ENCODE results near the gene ANKMY1.

The ANKMY1 gene

GRCh38 chr2:240435948-240436682 is 121.7 kb downstream of the ANKMY1 start:
- Histone ChIP-seq H3K4me1 (ENCODE audit: control insufficient read depth, insufficient read depth, low read length) (no peaks in the 10 kb centered on the region), H3K27me3 (ENCODE audit: control insufficient read depth, insufficient read depth, low read length) (peaks cover 39% of the 10 kb centered on the region), H3K9me3 (ENCODE audit: control insufficient read depth, insufficient read depth, low read length) (no peaks in the 10 kb centered on the region), H3K9ac (ENCODE audit: low read depth, low read length) (peak overlapping the region; percentile 73), H3K36me3 (ENCODE audit: control insufficient read depth, insufficient read depth, low read length) (no peaks in the 10 kb centered on the region), H3K4me3 (ENCODE audit: low read depth, low read length) (peak overlapping the region; percentile 46)

GRCh38 chr2:240435457-240435947 is 122.3 kb downstream of the ANKMY1 start, which contains the start of gene GPC1:
GPC1 (plus strand) TSS chr2:240435663; CDS start chr2:240435919, 256 bp downstream.
- Histone ChIP-seq H3K4me3 (ENCODE audit: low read depth, low read length) (peak within 1 kb of the TSS; percentile 73), H3K27me3 (ENCODE audit: control insufficient read depth, insufficient read depth, low read length) (peaks cover 39% of the 10 kb centered on the region), H3K9me3 (ENCODE audit: control insufficient read depth, insufficient read depth, low read length) (no peaks in the 10 kb centered on the region), H3K36me3 (ENCODE audit: control insufficient read depth, insufficient read depth, low read length) (no peaks in the 10 kb centered on the region), H3K4me1 (ENCODE audit: control insufficient read depth, insufficient read depth, low read length) (no peaks in the 10 kb centered on the region), H3K9ac (ENCODE audit: low read depth, low read length) (peak within 1 kb of the TSS; percentile 73)

DNA sequence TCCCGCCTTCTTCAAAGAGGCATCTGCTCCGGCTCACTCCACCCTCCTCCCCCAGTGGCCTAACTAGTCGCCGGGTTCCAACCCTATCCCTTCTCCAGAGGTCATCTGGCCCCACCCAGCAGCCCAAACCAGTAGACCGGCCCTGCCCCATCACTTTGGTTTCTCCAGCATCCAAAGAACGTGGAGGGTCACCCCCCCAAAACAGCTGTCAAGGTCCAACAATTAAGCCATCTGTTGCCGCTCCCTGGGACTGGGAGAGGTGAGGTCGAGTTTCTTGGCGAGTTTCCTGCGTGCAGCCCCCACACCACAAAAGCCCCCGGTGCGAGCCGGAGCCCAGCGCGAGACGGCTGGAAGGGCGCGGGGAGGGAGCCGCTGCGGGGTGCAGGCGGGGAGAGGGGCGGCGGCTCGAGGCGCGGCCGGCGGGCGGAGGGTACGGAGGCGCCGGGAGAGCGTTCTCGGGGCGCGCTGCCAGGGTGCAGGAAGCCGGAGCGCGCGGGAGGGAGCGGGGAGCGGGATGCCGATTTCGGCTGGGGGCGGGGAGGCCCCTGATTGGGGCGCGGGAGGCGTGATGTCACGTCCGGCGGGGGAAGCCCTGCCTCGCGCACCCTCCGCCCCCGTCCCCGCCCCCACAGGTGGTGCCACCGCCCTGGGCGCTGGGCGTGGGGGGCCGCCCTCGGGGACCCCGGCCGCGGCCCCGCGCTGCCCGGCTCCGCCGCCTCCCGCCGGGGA is 122.9 kb downstream of the ANKMY1 start:
- Histone ChIP-seq H3K36me3 (ENCODE audit: control insufficient read depth, insufficient read depth, low read length) (no peaks in the 10 kb centered on the region), H3K27me3 (ENCODE audit: control insufficient read depth, insufficient read depth, low read length) (peaks cover 39% of the 10 kb centered on the region), H3K4me3 (ENCODE audit: low read depth, low read length) (peak overlapping the region; percentile 73), H3K4me1 (ENCODE audit: control insufficient read depth, insufficient read depth, low read length) (no peaks in the 10 kb centered on the region), H3K9ac (ENCODE audit: low read depth, low read length) (no peak overlapping the region), H3K9me3 (ENCODE audit: control insufficient read depth, insufficient read depth, low read length) (no peaks in the 10 kb centered on the region)

GRCh38 chr2:240433973-240434727 is 123.6 kb downstream of the ANKMY1 start:
- H3K27me3 ChIP-seq (ENCODE audit: control insufficient read depth, insufficient read depth, low read length), result peaks cover 39% of the 10 kb centered on the region
- H3K4me1 ChIP-seq (ENCODE audit: control insufficient read depth, insufficient read depth, low read length), result no peaks in the 10 kb centered on the region
- no peak overlapping the region for H3K9ac ChIP-seq (ENCODE audit: low read depth, low read length)
- no peaks in the 10 kb centered on the region for H3K36me3 ChIP-seq (ENCODE audit: control insufficient read depth, insufficient read depth, low read length)
- H3K4me3 ChIP-seq (ENCODE audit: low read depth, low read length), result peak overlapping the region; percentile 73
- H3K9me3 ChIP-seq (ENCODE audit: control insufficient read depth, insufficient read depth, low read length), result no peaks in the 10 kb centered on the region

GRCh38 chr2:240432820-240433801 is 124.7 kb downstream of the ANKMY1 start:
- Histone ChIP-seq H3K27me3 (ENCODE audit: control insufficient read depth, insufficient read depth, low read length) (peaks cover 38% of the 10 kb centered on the region), H3K9me3 (ENCODE audit: control insufficient read depth, insufficient read depth, low read length) (no peaks in the 10 kb centered on the region), H3K36me3 (ENCODE audit: control insufficient read depth, insufficient read depth, low read length) (no peaks in the 10 kb centered on the region), H3K9ac (ENCODE audit: low read depth, low read length) (no peak overlapping the region), H3K4me3 (ENCODE audit: low read depth, low read length) (no peak overlapping the region), H3K4me1 (ENCODE audit: control insufficient read depth, insufficient read depth, low read length) (no peaks in the 10 kb centered on the region)

DNA sequence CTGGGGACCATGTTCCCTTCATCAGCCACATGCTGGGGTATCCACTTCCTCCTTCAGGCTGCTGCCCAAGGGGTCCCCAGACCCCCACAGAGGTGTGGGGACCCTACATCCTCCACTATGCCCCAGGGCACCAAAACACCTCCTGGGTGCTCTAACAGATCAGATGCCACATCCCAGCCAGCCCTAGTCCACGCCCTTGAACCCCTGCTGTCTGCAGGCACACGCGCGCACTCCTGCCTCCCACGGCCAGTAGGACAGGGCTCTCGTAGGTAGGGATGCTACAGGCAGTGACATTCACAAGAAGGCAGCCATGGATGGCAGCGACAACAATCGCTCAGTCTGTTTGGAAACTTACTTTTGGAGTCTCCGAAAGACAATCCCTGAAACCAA is 125.4 kb downstream of the ANKMY1 start:
- Histone ChIP-seq H3K9me3 (ENCODE audit: control insufficient read depth, insufficient read depth, low read length) (no peaks in the 10 kb centered on the region), H3K9ac (ENCODE audit: low read depth, low read length) (no peak overlapping the region), H3K4me3 (ENCODE audit: low read depth, low read length) (no peak overlapping the region), H3K4me1 (ENCODE audit: control insufficient read depth, insufficient read depth, low read length) (no peaks in the 10 kb centered on the region), H3K36me3 (ENCODE audit: control insufficient read depth, insufficient read depth, low read length) (no peaks in the 10 kb centered on the region), H3K27me3 (ENCODE audit: control insufficient read depth, insufficient read depth, low read length) (peaks cover 31% of the 10 kb centered on the region)

DNA sequence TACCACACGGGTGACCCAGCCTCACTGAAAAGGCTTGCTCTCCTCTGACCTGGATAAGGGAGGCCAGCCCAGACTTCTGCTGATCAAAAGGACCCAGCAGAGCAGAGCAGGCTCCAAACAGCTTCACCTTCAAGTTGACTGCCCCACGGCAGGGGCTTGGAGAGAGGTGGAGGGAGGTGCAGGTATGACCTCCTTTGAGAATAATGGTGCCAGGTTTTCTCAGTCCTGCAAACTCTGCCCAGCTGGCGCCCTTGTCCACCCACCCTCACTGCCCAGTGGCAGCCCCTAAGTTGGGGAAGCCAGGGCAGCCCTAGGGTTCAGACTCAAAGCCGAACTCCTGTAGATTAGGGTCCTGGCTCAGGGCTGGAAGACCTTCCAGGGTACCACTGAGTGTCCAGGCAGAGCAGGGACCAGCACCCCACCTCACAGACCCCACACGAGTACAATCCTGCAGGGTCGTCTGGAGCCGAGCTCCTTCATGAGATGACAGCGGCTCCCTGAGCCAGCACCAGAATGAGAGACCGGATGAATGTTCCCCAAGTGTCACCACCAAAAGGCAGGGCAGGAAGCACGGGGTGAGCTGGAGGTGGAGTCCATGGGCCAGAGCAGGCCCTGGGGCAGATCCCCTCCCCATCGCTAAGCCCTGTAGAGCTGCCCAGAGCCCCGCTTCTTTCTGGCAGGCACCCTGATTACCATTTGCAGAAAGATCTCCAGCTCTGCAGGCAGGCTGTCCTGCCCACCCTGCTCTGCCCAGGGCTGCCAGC is 125.9 kb downstream of the ANKMY1 start:
- H3K27me3 ChIP-seq (ENCODE audit: control insufficient read depth, insufficient read depth, low read length), result peaks cover 25% of the 10 kb centered on the region
- H3K4me3 ChIP-seq (ENCODE audit: low read depth, low read length), result no peak overlapping the region
- H3K9me3 ChIP-seq (ENCODE audit: control insufficient read depth, insufficient read depth, low read length), result no peaks in the 10 kb centered on the region
- H3K36me3 ChIP-seq (ENCODE audit: control insufficient read depth, insufficient read depth, low read length), result no peaks in the 10 kb centered on the region
- H3K9ac ChIP-seq (ENCODE audit: low read depth, low read length), result no peak overlapping the region
- H3K4me1 ChIP-seq (ENCODE audit: control insufficient read depth, insufficient read depth, low read length), result no peaks in the 10 kb centered on the region

DNA sequence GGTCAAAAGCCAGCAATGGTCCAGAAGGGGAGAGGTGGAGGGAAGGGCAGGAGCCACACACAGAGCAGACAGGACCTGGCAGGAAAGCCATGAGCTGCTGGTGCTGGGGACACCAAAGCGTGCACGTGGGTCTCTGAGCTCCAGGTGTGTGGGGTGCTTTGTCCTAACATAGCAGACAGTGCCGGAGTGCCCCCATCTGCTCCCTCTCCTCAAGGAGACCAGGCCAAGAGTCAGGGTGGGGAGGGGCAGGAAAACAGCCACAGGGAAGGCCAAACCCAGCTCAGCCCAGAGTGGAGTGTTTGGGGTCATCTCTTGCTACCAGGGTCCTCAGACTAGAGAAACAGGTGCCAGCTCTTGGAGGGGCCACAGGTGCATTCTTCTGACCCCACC is 126.5 kb downstream of the ANKMY1 start:
- no peak overlapping the region for H3K9ac ChIP-seq (ENCODE audit: low read depth, low read length)
- no peak overlapping the region for H3K4me3 ChIP-seq (ENCODE audit: low read depth, low read length)
- no peaks in the 10 kb centered on the region for H3K9me3 ChIP-seq (ENCODE audit: control insufficient read depth, insufficient read depth, low read length)
- H3K36me3 ChIP-seq (ENCODE audit: control insufficient read depth, insufficient read depth, low read length), result no peaks in the 10 kb centered on the region
- H3K27me3 ChIP-seq (ENCODE audit: control insufficient read depth, insufficient read depth, low read length), result peaks cover 21% of the 10 kb centered on the region
- H3K4me1 ChIP-seq (ENCODE audit: control insufficient read depth, insufficient read depth, low read length), result no peaks in the 10 kb centered on the region

- Histone ChIP-seq H3K27me3 (ENCODE audit: control insufficient read depth, insufficient read depth, low read length) (peaks cover 21% of the 10 kb centered on the region), H3K36me3 (ENCODE audit: control insufficient read depth, insufficient read depth, low read length) (no peaks in the 10 kb centered on the region), H3K9ac (ENCODE audit: low read depth, low read length) (no peak overlapping the region), H3K9me3 (ENCODE audit: control insufficient read depth, insufficient read depth, low read length) (no peaks in the 10 kb centered on the region), H3K4me1 (ENCODE audit: control insufficient read depth, insufficient read depth, low read length) (no peaks in the 10 kb centered on the region), H3K4me3 (ENCODE audit: low read depth, low read length) (no peak overlapping the region)
These were observed 127.2 kb downstream of the ANKMY1 start for GRCh38 chr2:240430595-240430994.

DNA sequence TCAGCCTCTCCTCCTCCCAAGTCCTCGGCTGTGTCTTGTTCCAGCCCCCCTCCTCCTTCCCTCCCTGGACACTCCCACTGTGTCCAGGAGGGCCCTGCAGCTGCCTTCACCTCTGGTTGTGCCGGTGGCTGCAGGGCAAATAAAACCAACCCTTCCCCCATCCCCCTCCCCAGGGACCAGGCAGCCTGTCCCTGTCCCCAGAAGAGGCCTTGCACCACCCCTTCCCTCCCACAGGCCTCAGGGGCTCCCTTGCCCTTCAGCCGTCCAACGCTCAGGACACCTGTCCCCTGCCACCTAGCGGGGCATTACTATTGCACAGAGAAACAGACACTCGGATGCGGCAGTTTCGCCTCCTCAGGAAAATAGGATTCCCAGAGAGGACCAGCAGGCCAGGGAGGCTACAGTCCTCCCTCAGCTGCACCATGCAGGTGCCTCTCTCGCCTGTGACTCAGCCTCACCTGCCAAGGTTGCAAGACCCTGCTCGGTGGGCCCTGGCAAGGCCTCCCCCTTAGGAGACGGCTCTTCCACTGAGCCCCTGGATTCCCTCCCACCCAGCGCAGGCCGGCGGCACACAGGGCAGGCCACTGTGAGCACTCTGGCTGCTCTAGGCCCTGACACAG is 127.8 kb downstream of the ANKMY1 start:
- Histone ChIP-seq H3K9me3 (ENCODE audit: control insufficient read depth, insufficient read depth, low read length) (no peaks in the 10 kb centered on the region), H3K9ac (ENCODE audit: low read depth, low read length) (no peak overlapping the region), H3K27me3 (ENCODE audit: control insufficient read depth, insufficient read depth, low read length) (peaks cover 21% of the 10 kb centered on the region), H3K36me3 (ENCODE audit: control insufficient read depth, insufficient read depth, low read length) (no peaks in the 10 kb centered on the region), H3K4me3 (ENCODE audit: low read depth, low read length) (no peak overlapping the region), H3K4me1 (ENCODE audit: control insufficient read depth, insufficient read depth, low read length) (no peaks in the 10 kb centered on the region)
